ENCODE data around the gene UBE2G2.

Gene UBE2G2

GRCh38 chr21:44724926-44725325 is 76.7 kb downstream of the UBE2G2 start:
- Histone ChIP-seq H3K4me1 (ENCODE audit: control insufficient read depth, insufficient read depth, low read length) (peaks cover 3% of the 10 kb centered on the region), H3K27me3 (ENCODE audit: control insufficient read depth in 1 of 2, insufficient read depth in 2 of 2, low read length in 2 of 2) (peaks cover 26 to 28% of the 10 kb centered on the region in 2 donors), H3K36me3 (ENCODE audit: control insufficient read depth in 2 of 2, insufficient read depth in 2 of 2, low read length in 2 of 2) (no peaks in the 10 kb centered on the region), H3K9ac (ENCODE audit: low read length in 2 of 2) (no peak overlapping the region), H3K9me3 (ENCODE audit: control insufficient read depth in 2 of 2, low read length in 2 of 2) (no peaks in the 10 kb centered on the region), H3K4me3 (ENCODE audit: low read length in 2 of 2) (no peak overlapping the region), H3K27ac (ENCODE audit: low read length) (no peak overlapping the region)

GRCh38 chr21:44724196-44724595 is 77.4 kb downstream of the UBE2G2 start:
- Histone ChIP-seq H3K27me3 (ENCODE audit: control insufficient read depth in 1 of 2, insufficient read depth in 2 of 2, low read length in 2 of 2) (peaks cover 26 to 28% of the 10 kb centered on the region in 2 donors), H3K36me3 (ENCODE audit: control insufficient read depth in 2 of 2, insufficient read depth in 2 of 2, low read length in 2 of 2) (no peaks in the 10 kb centered on the region), H3K4me3 (ENCODE audit: low read length in 2 of 2) (no peak overlapping the region), H3K9me3 (ENCODE audit: control insufficient read depth in 2 of 2, low read length in 2 of 2) (no peaks in the 10 kb centered on the region), H3K4me1 (ENCODE audit: control insufficient read depth, insufficient read depth, low read length) (peaks cover 3% of the 10 kb centered on the region), H3K9ac (ENCODE audit: low read length in 2 of 2) (no peak overlapping the region), H3K27ac (ENCODE audit: low read length) (no peak overlapping the region)

GRCh38 chr21:44723177-44724131 is 78.2 kb downstream of the UBE2G2 start:
- no peaks in the 10 kb centered on the region for H3K36me3 ChIP-seq (ENCODE audit: control insufficient read depth in 2 of 2, insufficient read depth in 2 of 2, low read length in 2 of 2)
- no peak overlapping the region for H3K27ac ChIP-seq (ENCODE audit: low read length)
- H3K4me3 ChIP-seq (ENCODE audit: low read length in 2 of 2) = no peak overlapping the region
- H3K27me3 ChIP-seq (ENCODE audit: control insufficient read depth in 1 of 2, insufficient read depth in 2 of 2, low read length in 2 of 2) = peaks cover 29 to 32% of the 10 kb centered on the region in 2 donors
- H3K9ac ChIP-seq (ENCODE audit: low read length in 2 of 2) = no peak overlapping the region
- H3K4me1 ChIP-seq (ENCODE audit: control insufficient read depth, insufficient read depth, low read length) = peaks cover 3% of the 10 kb centered on the region
- H3K9me3 ChIP-seq (ENCODE audit: control insufficient read depth in 2 of 2, low read length in 2 of 2) = no peaks in the 10 kb centered on the region

- Histone ChIP-seq H3K27ac (ENCODE audit: low read length) (no peak overlapping the region), H3K27me3 (ENCODE audit: control insufficient read depth in 1 of 2, insufficient read depth in 2 of 2, low read length in 2 of 2) (peaks cover 29 to 35% of the 10 kb centered on the region in 2 donors)
Observed at GRCh38 chr21:44722731-44723130, 78.9 kb downstream of the UBE2G2 start.

GRCh38 chr21:44720170-44720569 is 81.5 kb downstream of the UBE2G2 start:
- Histone ChIP-seq H3K9me3 (ENCODE audit: control insufficient read depth in 2 of 2, low read length in 2 of 2) (no peaks in the 10 kb centered on the region), H3K9ac (ENCODE audit: low read length in 2 of 2) (no peak overlapping the region), H3K36me3 (ENCODE audit: control insufficient read depth in 2 of 2, insufficient read depth in 2 of 2, low read length in 2 of 2) (no peaks in the 10 kb centered on the region), H3K27ac (ENCODE audit: low read length) (no peak overlapping the region), H3K4me1 (ENCODE audit: control insufficient read depth, insufficient read depth, low read length) (peaks cover 3% of the 10 kb centered on the region), H3K4me3 (ENCODE audit: low read length in 2 of 2) (no peak overlapping the region), H3K27me3 (ENCODE audit: control insufficient read depth in 1 of 2, insufficient read depth in 2 of 2, low read length in 2 of 2) (peaks cover 27 to 31% of the 10 kb centered on the region in 2 donors)

More at GRCh38 chr21:44722731-44723130, 78.9 kb downstream of the UBE2G2 start:
- Histone ChIP-seq H3K9ac (ENCODE audit: low read length in 2 of 2) (no peak overlapping the region), H3K4me3 (ENCODE audit: low read length in 2 of 2) (no peak overlapping the region), H3K4me1 (ENCODE audit: control insufficient read depth, insufficient read depth, low read length) (peaks cover 3% of the 10 kb centered on the region), H3K36me3 (ENCODE audit: control insufficient read depth in 2 of 2, insufficient read depth in 2 of 2, low read length in 2 of 2) (no peaks in the 10 kb centered on the region), H3K9me3 (ENCODE audit: control insufficient read depth in 2 of 2, low read length in 2 of 2) (no peaks in the 10 kb centered on the region)

All from stomach smooth muscle (tissue), 2 donors.